ENCODE measurements around the gene ERC2. TPM values are rescaled to one million over a fixed set of nuclear protein-coding genes. Genes with fewer than 3 reads are reported as not detected.

The ERC2 gene
- total RNA-seq, 1 donor from 2014 or later: 0.99 TPM

DNA sequence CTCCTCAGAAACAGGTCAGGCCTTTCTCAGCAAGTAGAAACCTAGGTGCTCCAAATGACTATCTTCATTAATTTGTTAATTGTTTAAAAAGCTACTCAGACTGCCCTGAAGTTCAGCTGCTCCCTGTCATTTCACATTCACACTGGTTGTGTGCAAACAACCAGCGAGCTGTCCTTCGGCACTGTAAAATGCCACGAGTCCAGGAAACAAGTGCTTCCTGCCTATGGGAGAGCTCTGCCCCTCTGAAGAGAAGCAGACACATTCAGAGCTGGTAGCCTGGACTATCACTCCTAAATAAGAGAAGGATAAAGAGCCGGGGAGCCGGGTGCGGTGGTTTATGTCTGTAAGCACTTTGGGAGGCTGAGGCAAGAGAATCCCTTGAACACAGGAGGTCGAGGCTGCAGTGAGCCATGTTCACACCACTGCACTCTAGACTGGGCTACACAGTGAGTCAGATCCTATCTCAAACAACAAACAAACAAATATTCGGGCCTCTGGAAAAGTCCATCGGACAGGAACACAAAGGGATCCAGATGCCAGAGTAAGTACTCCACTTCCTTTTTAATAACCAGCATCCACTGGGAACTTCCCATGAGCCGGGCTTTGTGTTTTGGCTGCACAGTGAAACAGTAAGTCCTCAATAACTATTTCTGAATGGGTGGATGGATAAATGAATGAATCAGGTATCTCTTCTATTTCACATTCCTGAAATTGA lies 866.7 kb downstream of the ERC2 start:
- H3K9me3 ChIP-seq (replicated peaks): no peaks in the 10 kb centered on the region
- no peak overlapping the region for H3K4me3 ChIP-seq
- TF ChIP-seq, protein P1, sequence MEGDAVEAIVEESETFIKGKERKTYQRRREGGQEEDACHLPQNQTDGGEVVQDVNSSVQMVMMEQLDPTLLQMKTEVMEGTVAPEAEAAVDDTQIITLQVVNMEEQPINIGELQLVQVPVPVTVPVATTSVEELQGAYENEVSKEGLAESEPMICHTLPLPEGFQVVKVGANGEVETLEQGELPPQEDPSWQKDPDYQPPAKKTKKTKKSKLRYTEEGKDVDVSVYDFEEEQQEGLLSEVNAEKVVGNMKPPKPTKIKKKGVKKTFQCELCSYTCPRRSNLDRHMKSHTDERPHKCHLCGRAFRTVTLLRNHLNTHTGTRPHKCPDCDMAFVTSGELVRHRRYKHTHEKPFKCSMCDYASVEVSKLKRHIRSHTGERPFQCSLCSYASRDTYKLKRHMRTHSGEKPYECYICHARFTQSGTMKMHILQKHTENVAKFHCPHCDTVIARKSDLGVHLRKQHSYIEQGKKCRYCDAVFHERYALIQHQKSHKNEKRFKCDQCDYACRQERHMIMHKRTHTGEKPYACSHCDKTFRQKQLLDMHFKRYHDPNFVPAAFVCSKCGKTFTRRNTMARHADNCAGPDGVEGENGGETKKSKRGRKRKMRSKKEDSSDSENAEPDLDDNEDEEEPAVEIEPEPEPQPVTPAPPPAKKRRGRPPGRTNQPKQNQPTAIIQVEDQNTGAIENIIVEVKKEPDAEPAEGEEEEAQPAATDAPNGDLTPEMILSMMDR (IDR thresholded peaks at IDR 0.05; ENCODE audit: borderline replicate concordance): no peak
- H3K27me3 ChIP-seq (ENCODE audit: low read depth): peaks cover 34% of the 10 kb centered on the region
- H3K27ac ChIP-seq (replicated peaks): no peak overlapping the region
- no peak for DNase-seq
- no peaks in the 10 kb centered on the region for H3K36me3 ChIP-seq
- H3K4me1 ChIP-seq: no peaks in the 10 kb centered on the region
- intact Hi-C loops (cut with micrococcal nuclease): no loop called here

DNA sequence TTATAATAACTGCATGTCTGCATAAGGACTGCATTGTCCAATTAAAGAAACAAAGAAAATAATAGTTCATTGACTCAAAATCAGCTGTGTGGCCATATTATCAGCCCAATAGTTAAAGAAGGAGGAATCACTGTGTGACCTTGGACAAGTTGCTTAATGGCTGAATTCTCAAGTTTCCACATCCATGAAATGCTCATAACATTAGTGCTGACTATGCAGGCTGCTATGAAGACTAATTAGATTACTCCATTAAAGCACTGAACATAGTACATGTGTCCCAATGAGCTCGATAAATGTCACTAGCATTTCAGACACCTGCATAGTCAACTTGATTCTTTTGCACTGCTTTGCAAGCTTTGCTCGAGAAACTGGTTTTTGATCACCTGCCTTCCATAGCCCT lies 870.0 kb downstream of the ERC2 start:
- Histone ChIP-seq H3K4me1 (no peaks in the 10 kb centered on the region), H3K36me3 (no peaks in the 10 kb centered on the region), H3K4me3 (no peak overlapping the region), H3K27me3 (ENCODE audit: low read depth) (peaks cover 41% of the 10 kb centered on the region), H3K27ac (replicated peaks) (no peak overlapping the region), H3K9me3 (replicated peaks) (no peaks in the 10 kb centered on the region)
- DNase-seq: no peak
- TF ChIP-seq, protein P1 (IDR thresholded peaks at IDR 0.05; ENCODE audit: borderline replicate concordance): no peak
- intact Hi-C loops (cut with micrococcal nuclease): no loop called here

DNA sequence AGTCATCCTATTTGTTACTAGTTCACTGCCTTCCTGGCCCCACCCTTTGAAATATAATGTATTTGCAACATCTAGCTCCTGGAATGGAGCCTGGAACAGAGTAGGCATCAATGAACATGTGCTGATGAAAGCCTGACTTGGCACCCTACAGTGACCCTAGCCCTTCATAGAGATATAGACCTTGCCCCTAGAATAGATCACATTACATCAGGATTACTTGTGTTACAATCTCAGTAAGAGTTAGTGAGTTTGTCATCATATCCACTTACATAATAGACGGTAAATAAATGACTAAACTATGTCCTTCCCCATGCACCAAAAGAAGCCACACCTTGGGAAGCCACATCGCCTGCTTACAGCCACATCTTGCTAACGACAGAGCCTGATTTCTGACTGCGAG lies 870.6 kb downstream of the ERC2 start:
- TF ChIP-seq, protein P1 (IDR thresholded peaks at IDR 0.05; ENCODE audit: borderline replicate concordance): no peak
- no peak for DNase-seq
- Histone ChIP-seq H3K36me3 (no peaks in the 10 kb centered on the region), H3K27me3 (ENCODE audit: low read depth) (peaks cover 41% of the 10 kb centered on the region), H3K27ac (replicated peaks) (no peak overlapping the region), H3K9me3 (replicated peaks) (no peaks in the 10 kb centered on the region), H3K4me1 (no peaks in the 10 kb centered on the region), H3K4me3 (no peak overlapping the region)
- intact Hi-C loops (cut with micrococcal nuclease): no loop called here

GRCh38 chr3:55596212-55596611 lies 872.1 kb downstream of the ERC2 start:
- no peak for DNase-seq
- H3K4me3 ChIP-seq: no peak overlapping the region
- no peak overlapping the region for H3K27ac ChIP-seq (replicated peaks)
- no peaks in the 10 kb centered on the region for H3K4me1 ChIP-seq
- H3K27me3 ChIP-seq (ENCODE audit: low read depth): peaks cover 30% of the 10 kb centered on the region
- intact Hi-C loops (cut with micrococcal nuclease): no loop called here
- H3K36me3 ChIP-seq: no peaks in the 10 kb centered on the region
- TF ChIP-seq, protein P1 (IDR thresholded peaks at IDR 0.05; ENCODE audit: borderline replicate concordance): no peak
- H3K9me3 ChIP-seq (replicated peaks): no peaks in the 10 kb centered on the region

- Histone ChIP-seq H3K9me3 (replicated peaks) (no peaks in the 10 kb centered on the region), H3K4me1 (no peaks in the 10 kb centered on the region), H3K27ac (replicated peaks) (no peak overlapping the region), H3K36me3 (no peaks in the 10 kb centered on the region), H3K27me3 (ENCODE audit: low read depth) (peaks cover 30% of the 10 kb centered on the region), H3K4me3 (no peak overlapping the region)
- intact Hi-C loops (cut with micrococcal nuclease): no loop called here
- TF ChIP-seq, protein P1 (IDR thresholded peaks at IDR 0.05; ENCODE audit: borderline replicate concordance): no peak
- DNase-seq: no peak
Observed at GRCh38 chr3:55595420-55595819, 872.8 kb downstream of the ERC2 start.
